MV-4-11 (cell line): Measurements from ENCODE around the gene SNURF.
"Not testable (repeated sequence)": the region's sequence is repeated elsewhere in the genome, so short reads cannot be mapped to it uniquely, and the experiment has no call there.

Source experiments
- DNase-seq: peaks from one replicate; lab custom pipeline; 2025; lab: John Stamatoyannopoulos, UW

The SNURF gene

DNA sequence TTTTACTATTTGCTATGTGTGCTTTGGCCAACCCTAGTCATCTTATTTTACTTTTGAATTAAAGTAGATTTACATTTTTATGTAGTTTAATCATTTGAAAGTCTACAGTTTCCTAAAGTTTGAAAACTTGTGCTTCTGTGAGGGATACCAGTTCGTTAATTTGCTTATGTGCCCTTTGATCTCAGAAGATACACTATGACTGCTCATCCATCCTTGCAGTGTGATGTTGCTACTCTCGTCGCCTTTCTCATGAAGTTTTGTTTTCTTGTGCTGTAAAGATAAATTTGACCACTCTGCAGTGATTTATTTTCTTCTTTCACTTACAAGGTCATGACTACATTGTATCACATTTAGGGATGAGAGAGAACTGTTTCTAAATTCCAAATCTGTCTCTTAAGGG lies 16.3 kb downstream of the SNURF start:
- no peak for DNase-seq

DNA sequence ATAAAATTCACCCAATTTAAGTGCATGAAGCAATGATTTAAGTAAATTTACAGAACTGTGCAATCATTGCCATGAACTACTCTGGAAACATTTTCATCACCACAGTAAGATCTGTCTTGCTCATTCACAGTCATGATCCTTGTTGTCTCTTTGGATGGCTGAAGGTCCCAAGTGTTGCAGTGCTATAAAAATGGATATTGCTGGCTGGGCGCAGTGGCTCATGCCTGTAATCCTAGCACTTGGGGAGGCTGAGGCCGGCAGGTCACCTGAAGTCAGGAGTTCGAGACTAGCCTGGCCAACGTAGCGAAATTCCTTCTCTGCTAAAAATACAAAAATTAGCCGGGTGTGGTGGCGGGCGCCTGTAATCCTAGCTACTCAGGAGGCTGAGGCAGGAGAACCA lies 17.0 kb downstream of the SNURF start:
- no peak for DNase-seq

DNA sequence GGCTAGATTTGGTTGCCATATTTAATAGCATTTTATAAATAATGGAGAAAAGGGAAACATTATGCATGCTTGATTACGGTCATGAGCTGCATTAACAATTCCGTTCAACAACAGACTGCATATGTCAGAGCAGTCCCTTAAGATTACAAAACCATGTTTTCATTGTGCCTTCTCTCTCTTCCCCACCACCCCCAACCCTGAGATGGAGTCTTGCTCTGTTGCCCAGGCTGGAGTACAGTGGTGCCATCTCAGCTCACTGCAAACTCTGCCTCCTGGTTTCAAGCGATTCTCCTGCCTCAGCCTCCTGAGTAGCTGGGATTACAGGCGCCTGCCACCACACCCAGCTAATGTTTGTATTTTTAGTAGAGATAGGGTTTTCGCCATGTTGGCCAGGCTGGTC lies 17.9 kb downstream of the SNURF start:
- not testable (repeated sequence) for DNase-seq

DNA sequence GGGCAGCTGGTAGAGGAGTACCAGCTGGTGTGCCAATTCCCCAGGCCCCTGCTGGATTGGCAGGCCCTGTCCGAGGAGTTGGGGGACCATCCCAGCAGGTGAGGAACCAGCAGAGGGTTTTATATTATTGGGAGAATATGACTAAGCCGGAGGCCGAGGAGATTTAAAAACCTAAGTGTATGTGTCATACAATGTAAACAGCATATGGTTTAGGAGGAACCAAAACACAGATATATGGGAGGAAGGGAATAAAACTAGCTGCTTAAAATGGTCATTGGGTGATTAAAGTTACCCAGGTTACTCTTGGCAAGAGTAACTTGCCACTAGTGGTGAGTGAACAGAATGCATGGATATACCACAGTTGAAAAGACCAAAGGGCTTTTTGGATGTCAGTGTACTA lies 22.1 kb downstream of the SNURF start:
- no peak for DNase-seq

DNA sequence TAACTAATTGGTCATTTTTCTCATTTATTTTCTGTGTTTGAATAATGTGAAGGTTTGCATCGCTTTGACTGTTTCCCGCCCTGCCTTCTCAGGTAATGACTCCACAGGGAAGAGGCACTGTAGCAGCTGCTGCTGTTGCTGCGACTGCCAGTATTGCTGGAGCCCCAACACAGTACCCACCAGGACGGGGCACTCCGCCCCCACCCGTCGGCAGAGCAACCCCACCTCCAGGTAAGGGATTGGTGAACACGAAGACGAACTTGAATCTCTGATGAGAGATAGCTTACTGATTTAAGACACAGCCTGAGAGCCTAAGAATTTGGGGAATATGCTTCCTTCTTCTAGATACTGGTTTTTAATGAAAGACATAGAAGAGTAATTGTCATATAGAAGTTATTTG lies 22.9 kb downstream of the SNURF start:
- DNase-seq = no peak

DNA sequence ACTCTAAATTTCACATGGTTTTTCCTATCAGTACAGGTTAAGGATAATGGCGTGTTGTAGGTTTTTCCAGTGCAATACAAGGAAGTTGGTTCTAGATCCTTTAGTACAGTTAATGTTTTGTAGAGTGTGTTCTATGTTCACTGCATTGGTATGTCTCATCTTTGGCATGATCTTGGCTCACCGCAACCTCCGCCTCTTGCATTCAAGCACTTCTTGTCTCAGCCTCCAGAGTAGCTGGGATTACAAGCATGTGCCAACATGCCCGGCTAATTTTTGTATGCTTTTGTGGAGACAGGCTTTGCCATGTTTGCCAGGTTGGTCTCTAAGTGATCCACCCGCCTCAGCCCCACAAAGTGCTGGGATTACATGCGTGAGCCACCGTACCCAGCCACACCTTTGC lies 30.4 kb downstream of the SNURF start:
- DNase-seq = no peak

DNA sequence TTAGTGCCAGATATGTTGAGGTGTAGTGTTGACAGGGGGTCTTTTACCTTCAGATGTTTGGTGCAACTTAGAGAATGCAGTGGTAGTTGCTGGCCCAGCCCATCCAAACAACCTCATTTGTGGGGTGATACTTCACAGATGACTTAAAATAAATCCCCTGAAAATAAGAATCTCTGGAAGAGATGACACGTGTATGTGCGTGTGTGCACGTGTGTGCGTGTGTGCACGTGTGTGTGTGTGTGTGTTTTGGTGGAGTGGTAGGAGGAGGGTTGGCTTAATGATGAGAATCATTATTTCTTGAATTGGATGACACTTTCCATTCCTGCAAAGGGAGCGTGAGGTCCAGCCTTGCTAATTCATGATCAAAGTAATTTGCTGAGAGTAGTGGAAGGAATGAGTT lies 31.9 kb downstream of the SNURF start:
- no peak for DNase-seq
